ENCODE data around the gene ERG.

GRCh38 chr21:38524168-38525153, 26.2 kb upstream of the ERG start:
- TF ChIP-seq POLR2A (IDR thresholded peaks at IDR 0.05; ENCODE audit: low read depth, low read length) (no peak), TAF1 (IDR thresholded peaks at IDR 0.05; ENCODE audit: low read depth, low read length) (no peak), POLR2AphosphoS5 (IDR thresholded peaks at IDR 0.05; ENCODE audit: low read depth, low read length) (no peak), POU2F2 (IDR thresholded peaks at IDR 0.05; ENCODE audit: low read depth, low read length) (no peak)
